Duodenal mucosa (tissue), 2 donors: ENCODE data around the gene DDX4.

Source experiments
- H3K27ac ChIP-seq: one replicate; pipeline ENCODE4 v1.7.0; 2013; ENCODE audit warnings: low read depth, low read length
- H3K27me3 ChIP-seq, 2 donors: one replicate each; pipeline ENCODE4 v1.7.0; 2013; ENCODE audit warnings: low read length in 2 of 2, control low read depth in 1 of 2; ENCODE audit not compliant: insufficient read depth in 2 of 2, control insufficient read depth in 1 of 2
- H3K36me3 ChIP-seq, 2 donors: one replicate each; pipeline ENCODE4 v1.7.0; 2013; ENCODE audit warnings: low read length in 2 of 2, control low read depth in 1 of 2; ENCODE audit not compliant: insufficient read depth in 2 of 2, control insufficient read depth in 1 of 2
- H3K4me1 ChIP-seq, 2 donors: one replicate each; pipeline ENCODE4 v1.7.0; 2013; ENCODE audit warnings: low read length in 2 of 2, control low read depth in 1 of 2; ENCODE audit not compliant: insufficient read depth in 2 of 2, control insufficient read depth in 1 of 2
- H3K4me3 ChIP-seq, 2 donors: one replicate each; pipeline ENCODE4 v1.7.0; 2013; ENCODE audit warnings: low read length in 2 of 2, low read depth in 1 of 2
- H3K9ac ChIP-seq, 2 donors: one replicate each; pipeline ENCODE4 v1.7.0; 2013; ENCODE audit warnings: low read length in 2 of 2, low read depth in 1 of 2
- H3K9me3 ChIP-seq, 2 donors: one replicate each; pipeline ENCODE4 v1.7.0; 2013; ENCODE audit warnings: low read length in 2 of 2, control low read depth in 1 of 2; ENCODE audit not compliant: control insufficient read depth in 1 of 2

The DDX4 gene

DNA sequence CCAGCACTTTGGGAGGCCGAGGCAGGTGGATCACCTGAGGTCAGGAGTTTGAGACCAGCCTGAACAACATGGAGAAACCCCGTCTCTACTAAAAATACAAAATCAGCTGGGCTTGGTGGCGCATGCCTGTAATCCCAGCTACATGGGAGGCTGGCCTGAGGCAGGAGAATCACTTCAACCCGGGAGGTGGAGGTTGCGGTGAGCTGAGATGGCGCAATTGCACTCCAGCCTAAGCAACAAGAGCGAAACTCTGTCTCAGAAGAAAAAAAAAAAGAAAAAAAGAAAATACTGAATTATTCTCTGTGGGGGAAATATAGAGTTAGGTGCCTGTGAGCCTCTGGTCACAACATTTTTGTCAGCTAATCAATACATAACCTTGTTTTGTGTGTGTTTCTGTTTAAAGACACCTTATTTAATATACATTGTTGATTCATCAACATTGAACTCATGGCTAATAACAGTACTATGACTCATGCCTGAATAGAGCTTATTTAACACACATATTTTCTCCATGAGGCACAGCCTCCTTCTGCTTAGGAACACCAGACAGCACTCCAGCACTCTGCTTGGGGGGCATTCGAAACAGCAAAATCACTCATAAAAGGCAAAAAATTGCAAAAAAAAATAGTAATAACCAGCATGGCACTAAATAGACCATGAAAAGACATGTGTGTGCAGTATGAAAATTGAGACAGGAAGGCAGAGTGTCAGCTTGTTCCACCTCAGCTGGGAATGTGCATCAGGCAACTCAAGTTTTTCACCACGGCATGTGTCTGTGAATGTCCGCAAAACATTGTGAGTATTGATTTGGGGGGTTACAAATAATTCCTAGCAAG lies 113.2 kb downstream of the DDX4 start, which contains the start of gene IL31RA:
Gene IL31RA, plus strand, starts transcription at position 519 of the 836 bp plus-strand sequence. Its CDS starts 214 bp downstream, at position 733.
- Histone ChIP-seq H3K36me3 (no peaks in the 10 kb centered on the region), H3K27me3 (no peaks in the 10 kb centered on the region), H3K9me3 (no peaks in the 10 kb centered on the region), H3K27ac (no peak within 1 kb of the TSS), H3K4me3 (no peak within 1 kb of the TSS), H3K4me1 (no peaks in the 10 kb centered on the region), H3K9ac (no peak within 1 kb of the TSS)

DNA sequence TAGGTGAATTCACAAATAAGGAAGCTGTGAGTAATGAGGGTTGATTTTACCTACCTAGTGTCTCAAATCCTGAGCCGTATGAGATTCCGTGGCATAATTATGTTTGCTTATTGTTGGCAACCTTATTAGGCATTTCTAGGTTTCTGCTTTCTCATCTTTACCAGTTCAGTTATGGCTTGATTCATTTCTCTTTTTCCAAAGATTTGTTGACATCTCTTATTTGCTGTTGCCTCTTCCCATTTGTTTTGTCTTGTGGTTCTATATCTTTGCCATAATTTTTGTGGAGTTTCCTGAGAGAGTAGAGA lies 113.8 kb downstream of the DDX4 start:
- Histone ChIP-seq H3K9me3 (no peaks in the 10 kb centered on the region), H3K9ac (no peak overlapping the region), H3K4me1 (no peaks in the 10 kb centered on the region), H3K27me3 (no peaks in the 10 kb centered on the region), H3K36me3 (no peaks in the 10 kb centered on the region), H3K27ac (no peak overlapping the region), H3K4me3 (no peak overlapping the region)

DNA sequence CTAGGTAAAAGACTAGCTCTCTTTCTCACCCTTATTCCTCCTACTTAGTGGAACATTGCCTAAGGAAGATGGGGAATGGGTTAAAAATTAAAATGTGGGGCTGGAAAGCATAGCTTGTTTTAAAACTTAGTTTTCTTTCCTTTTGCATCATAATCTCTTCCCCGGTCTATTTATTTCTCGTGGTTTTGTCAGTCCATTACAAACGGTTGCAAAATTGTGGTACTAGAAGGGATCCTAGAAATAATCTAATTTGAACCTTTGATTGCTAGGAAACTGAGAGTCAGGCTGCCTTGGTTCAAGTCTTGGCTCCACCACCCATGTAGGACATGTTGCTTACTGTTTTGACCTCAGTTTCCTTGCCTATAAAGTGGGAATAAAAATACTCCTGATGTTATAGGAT lies 114.6 kb downstream of the DDX4 start:
- Histone ChIP-seq H3K4me3 (no peak overlapping the region), H3K27ac (no peak overlapping the region), H3K36me3 (no peaks in the 10 kb centered on the region), H3K9ac (no peak overlapping the region), H3K4me1 (no peaks in the 10 kb centered on the region), H3K9me3 (no peaks in the 10 kb centered on the region), H3K27me3 (peaks cover 0 to 2% of the 10 kb centered on the region in 2 donors)

DNA sequence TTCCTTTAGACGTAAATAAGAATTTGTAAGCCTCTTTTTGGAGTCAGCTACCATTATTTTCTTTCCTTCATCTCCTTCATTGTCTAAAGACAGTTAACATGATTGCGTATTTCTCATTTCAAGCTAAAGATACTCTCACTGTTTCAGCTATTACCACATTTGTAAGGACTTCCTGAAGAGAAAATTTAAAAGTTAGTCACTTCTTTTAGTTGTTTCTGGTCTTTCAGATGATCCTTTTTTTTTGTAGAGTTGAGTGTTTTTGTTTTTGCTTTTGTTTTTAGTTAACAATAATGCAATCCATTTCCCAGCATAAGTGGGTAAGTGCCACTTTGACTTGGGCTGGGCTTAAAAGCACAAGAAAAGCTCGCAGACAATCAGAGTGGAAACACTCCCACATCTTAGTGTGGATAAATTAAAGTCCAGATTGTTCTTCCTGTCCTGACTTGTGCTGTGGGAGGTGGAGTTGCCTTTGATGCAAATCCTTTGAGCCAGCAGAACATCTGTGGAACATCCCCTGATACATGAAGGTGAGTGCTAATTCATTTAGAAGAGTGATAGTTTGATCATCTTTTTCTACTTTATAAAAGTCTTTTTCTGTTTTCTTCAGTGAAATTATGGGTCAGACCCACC lies 115.3 kb downstream of the DDX4 start:
- no peaks in the 10 kb centered on the region for H3K9me3 ChIP-seq
- H3K36me3 ChIP-seq, result no peaks in the 10 kb centered on the region
- H3K9ac ChIP-seq, result no peak overlapping the region
- H3K4me1 ChIP-seq, result no peaks in the 10 kb centered on the region
- no peak overlapping the region for H3K27ac ChIP-seq
- peaks cover 0 to 5% of the 10 kb centered on the region in 2 donors for H3K27me3 ChIP-seq
- H3K4me3 ChIP-seq, result no peak overlapping the region

DNA sequence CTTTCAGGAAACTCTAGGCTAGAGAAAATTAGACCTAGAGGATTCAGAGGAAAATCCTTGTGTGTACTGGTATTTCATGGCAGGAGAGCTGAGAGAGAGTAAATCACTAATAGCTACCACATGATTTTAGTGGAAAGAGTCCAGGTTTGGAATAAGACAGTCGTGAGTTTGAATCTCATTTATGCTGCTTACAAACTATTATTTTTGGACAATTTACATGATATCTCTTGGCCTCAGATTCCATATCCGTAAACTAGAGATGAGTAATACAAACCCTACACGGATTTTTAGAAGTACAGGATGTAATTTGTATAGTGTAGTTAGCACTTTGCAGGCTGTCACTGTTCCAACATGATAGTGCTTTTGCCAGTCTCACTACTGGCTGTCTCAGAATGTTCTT lies 116.0 kb downstream of the DDX4 start:
- Histone ChIP-seq H3K4me3 (no peak overlapping the region), H3K9me3 (no peaks in the 10 kb centered on the region), H3K27me3 (peaks cover 0 to 5% of the 10 kb centered on the region in 2 donors), H3K4me1 (no peaks in the 10 kb centered on the region), H3K9ac (no peak overlapping the region), H3K36me3 (no peaks in the 10 kb centered on the region), H3K27ac (no peak overlapping the region)

DNA sequence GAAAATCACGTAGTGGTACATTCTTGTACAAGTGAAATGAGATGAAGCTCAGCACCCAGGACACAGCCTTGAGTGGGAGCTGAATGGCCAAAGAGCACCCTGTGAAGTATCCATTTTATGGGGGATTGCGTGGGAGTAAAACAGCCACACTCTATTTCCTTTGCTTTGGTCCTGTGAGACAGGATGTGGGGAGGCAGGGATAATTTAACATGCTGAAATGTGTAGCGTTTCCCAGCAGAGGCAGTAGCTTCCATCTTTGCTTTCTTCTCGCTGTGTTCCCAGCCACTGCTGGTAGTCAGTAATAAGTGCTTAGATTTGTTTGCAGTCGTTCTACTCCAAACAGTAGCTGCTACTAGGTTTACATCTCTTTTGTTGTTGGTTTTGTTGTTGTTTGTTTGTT lies 117.6 kb downstream of the DDX4 start:
- Histone ChIP-seq H3K27ac (no peak overlapping the region), H3K9me3 (no peaks in the 10 kb centered on the region), H3K27me3 (peaks cover 0 to 5% of the 10 kb centered on the region in 2 donors), H3K9ac (no peak overlapping the region), H3K36me3 (no peaks in the 10 kb centered on the region), H3K4me1 (no peaks in the 10 kb centered on the region), H3K4me3 (no peak overlapping the region)

DNA sequence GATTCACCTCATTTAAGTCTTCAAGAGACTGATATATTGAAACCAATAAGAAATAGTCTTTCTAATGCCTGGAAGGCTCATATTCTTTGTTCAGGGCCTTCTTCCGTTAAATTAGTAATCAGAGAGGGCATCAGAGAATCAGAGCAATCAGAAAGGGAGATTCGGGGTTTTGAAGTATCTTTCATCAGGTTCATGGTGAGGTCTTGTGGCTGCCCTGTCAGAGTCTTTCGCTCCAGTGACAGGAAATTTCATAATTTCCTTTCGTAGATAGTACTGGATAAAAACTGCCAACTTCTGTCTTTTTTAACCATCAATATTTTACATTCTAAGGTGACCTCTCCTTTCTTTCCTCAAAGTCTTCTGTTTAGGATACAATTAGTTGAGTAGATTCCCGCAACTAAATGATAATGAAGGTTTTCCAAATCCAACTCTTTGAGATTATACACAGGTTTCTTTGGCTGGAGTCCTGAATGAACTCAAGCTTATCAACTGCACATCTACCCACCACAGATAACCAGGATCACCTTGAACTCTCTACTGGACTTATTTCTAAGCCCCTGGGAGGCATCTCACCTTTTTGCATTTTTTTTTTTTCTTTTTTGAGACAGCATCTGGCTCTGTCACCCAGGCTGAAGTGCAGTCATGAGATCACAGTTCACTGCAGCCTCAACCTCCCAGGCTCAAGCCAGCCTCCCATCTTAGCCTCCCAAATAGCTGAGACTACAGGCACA lies 118.8 kb downstream of the DDX4 start:
- Histone ChIP-seq H3K27ac (no peak overlapping the region), H3K27me3 (peaks cover 0 to 5% of the 10 kb centered on the region in 2 donors), H3K36me3 (no peaks in the 10 kb centered on the region), H3K9me3 (no peaks in the 10 kb centered on the region), H3K4me1 (no peaks in the 10 kb centered on the region), H3K4me3 (no peak overlapping the region), H3K9ac (no peak overlapping the region)

DNA sequence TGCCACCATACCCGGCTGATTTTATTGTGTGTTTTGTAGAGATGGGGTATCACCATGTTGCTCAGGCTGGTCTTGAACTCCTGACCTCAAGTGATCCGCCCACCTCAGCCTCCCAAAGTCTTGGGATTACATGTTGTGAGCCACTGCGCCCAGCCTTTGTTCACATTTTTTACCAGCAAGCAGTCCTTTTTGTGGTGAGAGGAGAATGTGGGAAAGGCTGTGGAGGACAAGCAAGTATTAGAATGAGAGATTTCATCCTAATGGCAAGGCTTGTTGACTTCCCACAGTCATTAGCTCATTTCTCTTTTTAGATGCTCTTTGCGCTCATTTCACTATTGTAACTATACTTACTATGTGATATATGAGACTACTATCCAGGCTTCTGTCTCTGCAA lies 119.4 kb downstream of the DDX4 start:
- H3K27me3 ChIP-seq, result peaks cover 0 to 5% of the 10 kb centered on the region in 2 donors
- H3K9ac ChIP-seq, result no peak overlapping the region
- no peaks in the 10 kb centered on the region for H3K9me3 ChIP-seq
- H3K27ac ChIP-seq, result no peak overlapping the region
- H3K36me3 ChIP-seq, result no peaks in the 10 kb centered on the region
- H3K4me3 ChIP-seq, result no peak overlapping the region
- H3K4me1 ChIP-seq, result no peaks in the 10 kb centered on the region

DNA sequence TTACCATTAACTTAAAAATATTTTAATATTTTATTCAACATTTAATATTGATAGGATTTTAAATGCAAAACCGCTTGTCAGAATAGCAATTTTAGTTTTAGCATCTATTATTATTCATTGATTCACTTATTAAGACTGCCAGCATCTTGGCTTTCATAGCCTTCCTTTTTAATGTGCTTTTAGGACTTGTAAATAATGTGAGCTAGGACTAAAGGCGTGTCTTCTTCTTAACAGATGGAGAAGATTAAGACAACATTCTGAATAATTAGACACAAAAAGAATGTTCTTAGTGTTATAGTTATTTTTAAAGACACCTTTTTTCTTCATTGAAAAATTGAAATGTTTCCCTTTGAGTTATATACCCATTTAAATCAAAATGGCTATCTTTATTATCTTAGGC lies 120.2 kb downstream of the DDX4 start:
- Histone ChIP-seq H3K9ac (no peak overlapping the region), H3K4me1 (no peaks in the 10 kb centered on the region), H3K9me3 (no peaks in the 10 kb centered on the region), H3K27me3 (peaks cover 0 to 5% of the 10 kb centered on the region in 2 donors), H3K27ac (no peak overlapping the region), H3K36me3 (no peaks in the 10 kb centered on the region), H3K4me3 (no peak overlapping the region)

DNA sequence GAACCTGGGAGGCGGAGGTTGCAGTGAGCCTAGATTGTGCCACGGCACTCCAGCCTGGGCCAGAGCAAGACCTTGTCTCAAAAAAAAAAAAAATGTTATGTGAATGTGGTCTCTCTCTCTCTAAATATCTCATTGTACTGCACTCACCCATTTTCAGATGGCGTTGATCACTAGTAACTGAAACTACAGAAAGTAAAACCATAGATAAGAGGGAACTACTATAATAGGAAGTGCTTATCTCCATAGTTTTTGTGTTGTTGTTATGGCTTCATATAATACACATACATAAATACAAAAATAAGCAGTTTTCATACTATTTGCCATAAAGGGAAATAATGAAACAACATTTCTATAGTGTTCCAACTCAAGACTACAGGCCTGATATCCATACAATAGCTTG lies 122.4 kb downstream of the DDX4 start:
- Histone ChIP-seq H3K4me3 (no peak overlapping the region), H3K27ac (no peak overlapping the region), H3K36me3 (no peaks in the 10 kb centered on the region), H3K9me3 (no peaks in the 10 kb centered on the region), H3K9ac (no peak overlapping the region), H3K27me3 (peaks cover 0 to 5% of the 10 kb centered on the region in 2 donors), H3K4me1 (no peaks in the 10 kb centered on the region)
